ENCODE results near the gene IL6. TPM values are rescaled to one million over a fixed set of nuclear protein-coding genes. Genes with fewer than 3 reads are reported as not detected.

IL6 gene
- total and polyA plus RNA-seq, 2 of the 8 experiments (the other 6 are each of a cell fraction or from before 2014, with no cell fraction given) = 0.12 to 0.41 TPM

DNA sequence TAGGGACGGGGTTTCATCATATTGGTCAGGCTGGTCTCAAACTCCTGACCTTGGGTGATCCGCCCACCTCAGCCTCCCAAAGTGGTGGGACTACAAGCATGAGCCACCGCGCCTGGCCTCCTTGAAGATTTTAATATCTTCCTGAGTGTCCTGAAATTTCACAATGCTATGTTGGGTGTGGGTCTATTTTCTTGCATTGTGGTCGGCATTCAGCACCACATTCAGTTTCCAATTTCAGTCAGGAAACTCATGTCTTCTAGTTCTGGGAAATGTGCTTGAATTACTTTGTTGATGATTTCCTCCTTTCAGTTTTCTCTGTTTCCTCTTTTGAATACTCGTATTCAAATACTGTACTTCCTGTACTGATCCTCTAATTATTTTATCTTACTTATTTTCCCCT, 49.3 kb upstream of the IL6 start:
- Histone ChIP-seq H2BK20ac (ENCODE audit: low read length) (no peak overlapping the region), H2BK15ac (ENCODE audit: low read length) (no peak overlapping the region), H3K9ac (replicated peaks in 1 of 4; ENCODE audit: extremely low read depth in 1 of 4, low read depth in 3 of 4, low read length in 3 of 4) (no peak overlapping the region), H3K4ac (replicated peaks; ENCODE audit: insufficient read length, low read depth, low read length) (no peak overlapping the region), H3K27me3 (replicated peaks in 1 of 4; ENCODE audit: control insufficient read depth in 3 of 4, extremely low read depth in 1 of 4, insufficient read depth in 3 of 4, low read length in 3 of 4) (no peaks in the 10 kb centered on the region), H3K4me2 (ENCODE audit: insufficient read depth in 1 of 2, low read depth in 2 of 2, low read length in 2 of 2) (no peak overlapping the region), H3K79me1 (ENCODE audit: low read depth, low read length) (no peaks in the 10 kb centered on the region), H3K23me2 (ENCODE audit: low read depth, low read length) (no peaks in the 10 kb centered on the region; the same call in 1 of the 2 replicates), H3K36me3 (ENCODE audit: control insufficient read depth in 2 of 4, insufficient read depth in 4 of 4, low read length in 3 of 4) (no peaks in the 10 kb centered on the region), H3K4me3 (ENCODE audit: extremely low read depth in 1 of 4, insufficient read depth in 2 of 4, low read depth in 3 of 4, low read length in 4 of 4) (no peak overlapping the region), H2AFZ (ENCODE audit: low read length) (no peak overlapping the region), H3K79me2 (ENCODE audit: control insufficient read depth in 1 of 2, insufficient read depth in 2 of 2, low read length in 2 of 2) (no peaks in the 10 kb centered on the region; a peak in 1 of 4 replicates), H4K8ac (ENCODE audit: extremely low read depth, insufficient read depth, low read length) (no peak overlapping the region), H2AK5ac (ENCODE audit: low read depth, low read length) (no peak overlapping the region), H3K14ac (ENCODE audit: insufficient read length) (no peak overlapping the region), H3K27ac (ENCODE audit: low read depth, low read length) (no peak overlapping the region), H3K9me3 (ENCODE audit: insufficient read depth in 2 of 2, low read depth in 1 of 2, low read length in 1 of 2) (no peaks in the 10 kb centered on the region), H2BK120ac (replicated peaks; ENCODE audit: low read depth, low read length) (no peak overlapping the region), H4K5ac (ENCODE audit: insufficient read length, low read depth, low read length) (no peak overlapping the region), H4K91ac (replicated peaks; ENCODE audit: insufficient read length, low read length) (no peak overlapping the region), H2BK5ac (ENCODE audit: low read depth, low read length) (no peak overlapping the region), H3K23ac (ENCODE audit: insufficient read length) (no peak overlapping the region), H2BK12ac (ENCODE audit: low read depth, low read length) (no peak overlapping the region; the same call in 1 of the 2 replicates), H3K18ac (ENCODE audit: extremely low read depth, low read length) (no peak overlapping the region), H3K56ac (replicated peaks; ENCODE audit: insufficient read length, low read depth, low read length) (no peak overlapping the region), H3K4me1 (replicated peaks in 1 of 4; ENCODE audit: control insufficient read depth in 3 of 4, insufficient read depth in 4 of 4, low read length in 3 of 4) (no peaks in the 10 kb centered on the region; a peak in 1 of 7 replicates), H4K20me1 (replicated peaks in 1 of 2; ENCODE audit: control insufficient read depth in 1 of 2, insufficient read depth in 2 of 2, low read length in 2 of 2) (no peaks in the 10 kb centered on the region)
- DNase-seq (ENCODE audit: low read depth in 1 of 2, low spot score in 2 of 2) (no peak), FAIRE-seq (no peak)
- CTCF ChIA-PET (ENCODE audit: partially characterized antibody) = interaction anchor here (0.6 to 2.4 kb wide), 5 partner anchors 9 to 138 kb away, joined by 3 to 11 read pairs (median 4); no protein-coding TSS in a partner anchor
- WGBS, 2 experiments (ENCODE audit: extremely low coverage in 1 of 2, insufficient coverage in 1 of 2, insufficient read length in 1 of 2, insufficient replicate concordance in 2 of 2, low coverage in 1 of 2, low lambda C conversion rate in 2 of 2, missing lambda C conversion rate in 1 of 2) = 79% methylated on average over 6 of the region's 6 CpGs; no CpG with 5 or more reads in 1 of the 2 experiments
- TF ChIP-seq USF2 (IDR thresholded peaks at IDR 0.05; ENCODE audit: low read length) (no peak), POU5F1 (IDR thresholded peaks at IDR 0.05; ENCODE audit: low read depth, low read length) (no peak), NRF1 (IDR thresholded peaks at IDR 0.05; ENCODE audit: low read depth, low read length) (no peak), NANOG (IDR thresholded peaks at IDR 0.05; ENCODE audit: insufficient read depth, low read depth, low read length, poor library complexity, severe bottlenecking) (no peak), CEBPB (IDR thresholded peaks at IDR 0.05; ENCODE audit: low read depth, low read length) (no peak), KDM5A (IDR thresholded peaks at IDR 0.05; ENCODE audit: low read length) (no peak), CTBP2 (IDR thresholded peaks at IDR 0.05; ENCODE audit: borderline replicate concordance, insufficient read depth, insufficient read length, low read length) (no peak), CHD2 (IDR thresholded peaks at IDR 0.05; ENCODE audit: low read length) (no peak), TBP (IDR thresholded peaks at IDR 0.05; ENCODE audit: low read depth, low read length) (no peak), SIRT6 (IDR thresholded peaks at IDR 0.05; ENCODE audit: low read length) (no peak), EP300 (IDR thresholded peaks at IDR 0.05; ENCODE audit: borderline replicate concordance in 1 of 2, low read depth in 2 of 2, low read length in 2 of 2) (no peak)
- TF ChIP-seq, protein P1, sequence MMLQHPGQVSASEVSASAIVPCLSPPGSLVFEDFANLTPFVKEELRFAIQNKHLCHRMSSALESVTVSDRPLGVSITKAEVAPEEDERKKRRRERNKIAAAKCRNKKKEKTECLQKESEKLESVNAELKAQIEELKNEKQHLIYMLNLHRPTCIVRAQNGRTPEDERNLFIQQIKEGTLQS (IDR thresholded peaks at IDR 0.05; ENCODE audit: insufficient read depth, low read depth, low read length) = no peak
- POLR2A ChIA-PET (ENCODE audit: partially characterized antibody) = interaction anchor here (1.1 kb wide), 1 partner anchor 11 kb away, joined by 3 read pairs; no protein-coding TSS in a partner anchor
